SK-N-SH treated with all-trans-retinoic acid at 6 μM for 48 hours (cell line): Measurements from ENCODE around the gene TMEM163.

Experiments
- ATAC-seq: fragments of 200-7000 bp; cut with Tn5 transposase; 3 replicates; pipeline ENCODE4 v1.9.1; 2020; ENCODE audit warnings: mild to moderate bottlenecking, moderate library complexity
- ARNTL ChIP-seq: fragments of 450-650 bp; formaldehyde crosslinking; IDR thresholded peaks from 2 replicates; pipeline ENCODE4 v1.5.0; 2020; ENCODE audit warnings: low read depth, mild to moderate bottlenecking, moderate library complexity, borderline replicate concordance
- CREB5 ChIP-seq: fragments of 250-450 bp; sonication (Bioruptor Pico); IDR thresholded peaks from 2 replicates; pipeline ENCODE4 v1.5.1; 2020; ENCODE audit warnings: low read depth, mild to moderate bottlenecking, moderate library complexity
- CSDC2 ChIP-seq: fragments of 250-450 bp; sonication (Bioruptor Pico); IDR thresholded peaks from 2 replicates; pipeline ENCODE4 v1.5.0; 2020; ENCODE audit warnings: mild to moderate bottlenecking, moderate library complexity
- CSRNP3 ChIP-seq: fragments of 250-450 bp; sonication (Bioruptor Pico); IDR thresholded peaks from 2 replicates; pipeline ENCODE4 v1.5.1; 2021; ENCODE audit warnings: mild to moderate bottlenecking, moderate library complexity
- ESRRG ChIP-seq: fragments of 250-450 bp; sonication (Bioruptor Pico); IDR thresholded peaks from 2 replicates; pipeline ENCODE4 v1.6.1; 2021; ENCODE audit warnings: mild to moderate bottlenecking
- ISL1 ChIP-seq: fragments of 250-450 bp; sonication (Bioruptor Pico); IDR thresholded peaks from 2 replicates; pipeline ENCODE4 v2.1.2; 2022; ENCODE audit warnings: mild to moderate bottlenecking, moderate library complexity
- PATZ1 ChIP-seq: fragments of 250-450 bp; sonication (Bioruptor Pico); IDR thresholded peaks from 2 replicates; pipeline ENCODE4 v1.8.0; 2020; ENCODE audit warnings: mild to moderate bottlenecking, moderate library complexity, borderline replicate concordance
- POU6F1 ChIP-seq: fragments of 250-450 bp; sonication (Bioruptor Pico); IDR thresholded peaks from 2 replicates; pipeline ENCODE4 v1.8.0; 2021; ENCODE audit warnings: low read depth, mild to moderate bottlenecking, moderate library complexity, borderline replicate concordance
- PPARA ChIP-seq: fragments of 250-450 bp; sonication (Bioruptor Pico); IDR thresholded peaks from 2 replicates; pipeline ENCODE4 v1.5.0; 2020; ENCODE audit warnings: mild to moderate bottlenecking, borderline replicate concordance
- RARB ChIP-seq: fragments of 250-450 bp; sonication (Bioruptor Pico); IDR thresholded peaks from 2 replicates; pipeline ENCODE4 v1.8.0; 2021; ENCODE audit warnings: mild to moderate bottlenecking, moderate library complexity
- TOX ChIP-seq: fragments of 250-450 bp; sonication (Bioruptor Pico); IDR thresholded peaks from 2 replicates; pipeline ENCODE4 v1.8.0; 2021; ENCODE audit warnings: mild to moderate bottlenecking, moderate library complexity, borderline replicate concordance
- TSHZ2 ChIP-seq: fragments of 250-450 bp; sonication (Bioruptor Pico); IDR thresholded peaks from 2 replicates; pipeline ENCODE4 v1.5.0; 2020; ENCODE audit warnings: mild to moderate bottlenecking, moderate library complexity
- ZC3H10 ChIP-seq: fragments of 250-450 bp; sonication (Bioruptor Pico); IDR thresholded peaks from 2 replicates; pipeline ENCODE4 v1.5.1; 2021; ENCODE audit warnings: mild to moderate bottlenecking, moderate library complexity
- ZFP3 ChIP-seq: fragments of 250-450 bp; sonication (Bioruptor Pico); IDR thresholded peaks from 2 replicates; pipeline ENCODE4 v1.5.0; 2020; ENCODE audit warnings: mild to moderate bottlenecking, moderate library complexity
- ZFP30 ChIP-seq: fragments of 450-650 bp; formaldehyde crosslinking; IDR thresholded peaks from 2 replicates; pipeline ENCODE4 v1.5.0; 2022; ENCODE audit warnings: mild to moderate bottlenecking, moderate library complexity

Gene TMEM163

GRCh38 chr2:134417968-134418582, 300.7 kb downstream of the TMEM163 start:
- ATAC-seq = no peak

GRCh38 chr2:134416637-134417036, 302.2 kb downstream of the TMEM163 start:
- ATAC-seq = no peak
- TF ChIP-seq ISL1 (CRISPR knock-in tag) (no peak), PPARA (CRISPR knock-in tag) (no peak), TSHZ2 (no peak), PATZ1 (no peak), ESRRG (no peak), ZFP3 (CRISPR knock-in tag) (no peak), ZC3H10 (CRISPR knock-in tag) (no peak), ARNTL (CRISPR knock-in tag) (no peak)

More at GRCh38 chr2:134417968-134418582, 300.7 kb downstream of the TMEM163 start:
- TF ChIP-seq CSRNP3 (CRISPR knock-in tag) (no peak), CSDC2 (CRISPR knock-in tag) (no peak), ZFP30 (no peak), RARB (CRISPR knock-in tag) (no peak), TSHZ2 (no peak), ZC3H10 (CRISPR knock-in tag) (no peak), CREB5 (CRISPR knock-in tag) (no peak), TOX (CRISPR knock-in tag) (no peak), PATZ1 (no peak), POU6F1 (CRISPR knock-in tag) (no peak)
